Mesenchymal stem cell (in vitro differentiated cells and primary cell): ENCODE data around the gene SLC16A3.
"Not testable (repeated sequence)": the region's sequence is repeated elsewhere in the genome, so short reads cannot be mapped to it uniquely, and the experiment has no call there.

Experiments used
- DNase-seq: peaks from one replicate; pipeline ENCODE4 v3.0.0-alpha.2; 2013
- H2AFZ ChIP-seq: one replicate; pipeline ENCODE4 v1.6.1; 2013; ENCODE audit warnings: low read depth, mild to moderate bottlenecking, control low read depth, inconsistent platforms, low read length, moderate library complexity
- H2AK5ac ChIP-seq: 2 replicates; pipeline ENCODE4 v1.6.1; 2013; ENCODE audit warnings: low read length, moderate library complexity, mild to moderate bottlenecking, inconsistent platforms; ENCODE audit not compliant: severe bottlenecking
- H2BK120ac ChIP-seq: one replicate; pipeline ENCODE4 v1.6.1; 2013; ENCODE audit warnings: low read depth, mild to moderate bottlenecking, inconsistent platforms, low read length, moderate library complexity
- H2BK12ac ChIP-seq, 2 experiments: one replicate each; pipeline ENCODE4 v1.6.1; 2013; ENCODE audit warnings: inconsistent platforms in 2 of 2, low read length in 2 of 2, mild to moderate bottlenecking in 2 of 2, moderate library complexity in 2 of 2, control low read depth in 1 of 2
- H2BK15ac ChIP-seq: one replicate; pipeline ENCODE4 v1.6.1; 2013; ENCODE audit warnings: mild to moderate bottlenecking, low read depth, inconsistent platforms; ENCODE audit not compliant: poor library complexity, severe bottlenecking
- H2BK5ac ChIP-seq: 2 replicates; pipeline ENCODE4 v1.6.1; 2013; ENCODE audit warnings: low read depth, mild to moderate bottlenecking, low read length, control low read depth, inconsistent platforms; ENCODE audit not compliant: poor library complexity, severe bottlenecking
- H3K14ac ChIP-seq, 2 experiments: one replicate each; pipeline ENCODE4 v1.6.1; 2013; ENCODE audit warnings: inconsistent platforms in 2 of 2, low read length in 2 of 2, control low read depth in 1 of 2, mild to moderate bottlenecking in 1 of 2, moderate library complexity in 1 of 2
- H3K18ac ChIP-seq, 2 experiments: one replicate each; pipeline ENCODE4 v1.6.1; 2013; ENCODE audit warnings: inconsistent platforms in 2 of 2, low read length in 2 of 2, control low read depth in 1 of 2, low read depth in 1 of 2, mild to moderate bottlenecking in 1 of 2
- H3K23ac ChIP-seq, 2 experiments: one replicate each; pipeline ENCODE4 v1.6.1; 2013; ENCODE audit warnings: inconsistent platforms in 2 of 2, low read length in 2 of 2, mild to moderate bottlenecking in 2 of 2, moderate library complexity in 2 of 2, control low read depth in 1 of 2
- H3K27ac ChIP-seq: 2 replicates; pipeline ENCODE4 v1.5.1; 2013; ENCODE audit warnings: mild to moderate bottlenecking, moderate library complexity, low read length, control low read depth, inconsistent platforms; ENCODE audit not compliant: poor library complexity, severe bottlenecking
- H3K27me3 ChIP-seq, 2 experiments: 2 replicates each; pipeline versions ENCODE4 v1.6.1 to v1.7.0; 2013; ENCODE audit warnings: low read length in 2 of 2, mild to moderate bottlenecking in 2 of 2, moderate library complexity in 2 of 2, control low read depth in 1 of 2, inconsistent platforms in 1 of 2; ENCODE audit not compliant: control insufficient read depth in 1 of 2, insufficient read depth in 1 of 2
- H3K36me3 ChIP-seq, 2 experiments: 2 replicates each; pipeline versions ENCODE4 v1.6.1 to v1.7.0; 2013; ENCODE audit warnings: low read length in 2 of 2, control low read depth in 1 of 2, inconsistent platforms in 1 of 2, low read depth in 1 of 2, mild to moderate bottlenecking in 1 of 2; ENCODE audit not compliant: insufficient read depth in 2 of 2, control insufficient read depth in 1 of 2
- H3K4ac ChIP-seq, 2 experiments: one replicate each; pipeline ENCODE4 v1.6.1; 2013; ENCODE audit warnings: inconsistent platforms in 2 of 2, low read length in 2 of 2, mild to moderate bottlenecking in 2 of 2, moderate library complexity in 2 of 2, control low read depth in 1 of 2, low read depth in 1 of 2
- H3K4me1 ChIP-seq: 2 replicates; pipeline ENCODE4 v1.6.1; 2013; ENCODE audit warnings: low read depth, low read length, control low read depth; ENCODE audit not compliant: control insufficient read depth, insufficient read depth
- H3K4me2 ChIP-seq: 2 replicates; pipeline ENCODE4 v1.6.1; 2013; ENCODE audit warnings: low read length, mild to moderate bottlenecking, inconsistent platforms; ENCODE audit not compliant: poor library complexity, severe bottlenecking
- H3K4me3 ChIP-seq, 2 experiments: 2 replicates each; pipeline versions ENCODE4 v1.5.1 to v1.7.0; 2013; ENCODE audit warnings: low read length in 2 of 2, mild to moderate bottlenecking in 2 of 2, control low read depth in 1 of 2, low read depth in 1 of 2; ENCODE audit not compliant: insufficient read depth in 1 of 2
- H3K79me1 ChIP-seq: replicated peaks from 2 replicates; pipeline ENCODE4 v1.6.1; 2013; ENCODE audit warnings: mild to moderate bottlenecking, control low read depth, low read length, inconsistent platforms; ENCODE audit not compliant: poor library complexity, severe bottlenecking
- H3K9ac ChIP-seq: 2 replicates; pipeline ENCODE4 v1.7.0; 2013; ENCODE audit warnings: mild to moderate bottlenecking, low read length, moderate library complexity
- H3K9me3 ChIP-seq: 2 replicates; pipeline ENCODE4 v1.7.0; 2013; ENCODE audit warnings: mild to moderate bottlenecking, low read length; ENCODE audit not compliant: control insufficient read depth
- H4K8ac ChIP-seq: one replicate; pipeline ENCODE4 v1.6.1; 2013; ENCODE audit warnings: inconsistent platforms, mild to moderate bottlenecking, low read length, moderate library complexity
- H4K91ac ChIP-seq: one replicate; pipeline ENCODE4 v1.6.1; 2013; ENCODE audit warnings: mild to moderate bottlenecking, low read length, inconsistent platforms
- WGBS: methylation state at CpG from one replicate; pipeline ENCODE4 v1.1.7; 2013; ENCODE audit warnings: mixed read lengths; 5-methylcytosine and 5-hydroxymethylcytosine counted together

SLC16A3 gene

DNA sequence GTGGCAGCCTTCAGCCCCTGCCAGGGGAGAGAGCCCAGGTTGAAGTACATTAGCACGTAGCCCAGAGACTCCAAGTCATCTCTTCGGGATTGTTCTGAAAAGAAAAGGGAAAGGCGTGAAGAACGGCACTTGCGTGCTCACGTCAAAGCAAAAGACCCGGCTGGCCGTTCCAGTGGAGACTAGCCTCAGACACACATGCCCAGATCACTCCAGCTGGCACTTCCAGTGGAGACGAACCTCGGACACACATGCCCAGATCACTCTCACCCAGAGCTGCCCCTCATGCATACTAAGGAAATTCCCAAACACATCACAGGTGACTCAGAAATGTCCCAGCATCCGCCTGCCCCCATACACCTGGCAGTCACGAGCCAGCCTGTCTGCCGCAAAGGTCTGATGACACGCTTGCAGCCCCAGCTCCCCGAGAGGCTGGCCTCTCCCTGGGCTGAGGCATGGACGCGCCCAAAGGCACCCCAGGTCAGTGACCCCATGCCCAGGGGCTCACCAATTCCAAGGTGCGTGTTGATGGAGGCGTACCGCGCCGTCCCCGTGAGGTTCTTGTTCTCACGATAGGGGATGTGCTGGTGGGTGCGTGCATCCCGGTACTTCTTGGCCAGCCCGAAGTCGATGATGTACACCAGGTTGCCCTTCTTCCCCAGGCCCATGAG is 23.8 kb downstream of the SLC16A3 start:
- Histone ChIP-seq H2AFZ (no peak overlapping the region), H3K4me1 (peaks cover 7% of the 10 kb centered on the region), H3K14ac (no peak overlapping the region), H2BK15ac (no peak overlapping the region), H2BK5ac (no peak overlapping the region), H4K91ac (no peak overlapping the region), H3K4me3 (no peak overlapping the region), H3K9ac (no peak overlapping the region), H2AK5ac (no peak overlapping the region), H2BK12ac (no peak overlapping the region), H3K27me3 (no peaks in the 10 kb centered on the region), H3K27ac (no peak overlapping the region), H4K8ac (no peak overlapping the region), H3K23ac (no peak overlapping the region), H3K36me3 (peaks cover 80 to 83% of the 10 kb centered on the region in 2 experiments), H3K18ac (no peak overlapping the region), H3K4me2 (no peak overlapping the region), H3K4ac (no peak overlapping the region), H2BK120ac (no peak overlapping the region), H3K9me3 (no peaks in the 10 kb centered on the region), H3K79me1 (peaks cover 4% of the 10 kb centered on the region)
- DNase-seq, result no peak
- 97% methylated on average over 28 of the region's 28 CpGs for WGBS

DNA sequence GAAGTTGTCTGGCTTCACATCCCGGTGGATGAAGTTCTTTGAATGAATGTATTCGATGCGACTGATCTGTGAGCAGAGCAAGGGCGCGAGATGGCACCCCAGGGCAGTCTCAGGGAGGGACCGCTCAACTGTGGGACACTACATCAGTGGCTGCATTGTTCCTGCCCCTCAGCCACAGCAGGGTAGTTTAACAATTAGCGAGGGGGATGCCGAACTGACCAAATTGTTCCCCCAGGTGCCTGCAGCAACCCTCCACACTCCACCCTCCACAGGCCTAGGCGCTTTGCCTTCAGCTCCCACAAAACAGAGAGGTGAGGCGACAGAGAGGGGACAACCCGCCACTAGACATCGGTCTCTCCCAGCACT is 24.3 kb downstream of the SLC16A3 start:
- no peak overlapping the region for H3K14ac ChIP-seq
- H2BK120ac ChIP-seq, result no peak overlapping the region
- H3K9ac ChIP-seq, result no peak overlapping the region
- H3K9me3 ChIP-seq, result no peaks in the 10 kb centered on the region
- H3K23ac ChIP-seq, result no peak overlapping the region
- H3K27me3 ChIP-seq, result no peaks in the 10 kb centered on the region
- no peak overlapping the region for H4K91ac ChIP-seq
- no peak overlapping the region for H3K4me2 ChIP-seq
- no peak overlapping the region for H2AFZ ChIP-seq
- H3K79me1 ChIP-seq, result peaks cover 4% of the 10 kb centered on the region
- H3K4me3 ChIP-seq, result no peak overlapping the region
- no peak overlapping the region for H2BK15ac ChIP-seq
- H3K36me3 ChIP-seq, result peaks cover 77 to 82% of the 10 kb centered on the region in 2 experiments
- H2BK5ac ChIP-seq, result no peak overlapping the region
- H2BK12ac ChIP-seq, result no peak overlapping the region
- no peak overlapping the region for H3K27ac ChIP-seq
- H2AK5ac ChIP-seq, result no peak overlapping the region
- no peak overlapping the region for H3K18ac ChIP-seq
- 95% methylated on average over 12 of the region's 12 CpGs for WGBS
- H3K4me1 ChIP-seq, result peaks cover 5% of the 10 kb centered on the region
- no peak overlapping the region for H3K4ac ChIP-seq
- no peak for DNase-seq
- H4K8ac ChIP-seq, result no peak overlapping the region

DNA sequence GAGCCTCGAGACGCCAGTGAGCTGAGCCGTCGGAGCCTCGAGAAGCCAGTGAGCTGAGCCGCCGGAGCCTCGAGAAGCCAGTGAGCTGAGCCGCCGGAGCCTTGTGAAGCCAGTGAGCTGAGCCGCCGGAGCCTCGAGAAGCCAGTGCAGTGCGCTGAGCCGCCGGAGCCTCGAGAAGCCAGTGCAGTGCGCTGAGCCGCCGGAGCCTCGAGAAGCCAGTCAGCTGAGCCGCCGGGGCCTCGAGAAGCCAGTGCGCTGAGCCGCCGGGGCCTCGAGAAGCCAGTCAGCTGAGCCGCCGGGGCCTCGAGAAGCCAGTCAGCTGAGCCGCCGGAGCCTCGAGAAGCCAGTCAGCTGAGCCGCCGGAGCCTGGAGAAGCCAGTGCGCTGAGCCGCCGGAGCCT is 25.3 kb downstream of the SLC16A3 start:
- not testable (repeated sequence) for H2AFZ ChIP-seq, H3K14ac ChIP-seq, H3K18ac ChIP-seq, H4K91ac ChIP-seq, H3K27me3 ChIP-seq, H2BK5ac ChIP-seq, H3K27ac ChIP-seq, H3K9ac ChIP-seq, H3K4me2 ChIP-seq, H2BK12ac ChIP-seq, H3K23ac ChIP-seq, H3K4me3 ChIP-seq, H3K9me3 ChIP-seq, H2BK120ac ChIP-seq, DNase-seq, H3K79me1 ChIP-seq, H3K4ac ChIP-seq, H2BK15ac ChIP-seq, H4K8ac ChIP-seq, H3K4me1 ChIP-seq, H2AK5ac ChIP-seq
- peaks cover 72 to 82% of the 10 kb centered on the region in 2 experiments for H3K36me3 ChIP-seq
- 98% methylated on average over 31 of the region's 39 CpGs for WGBS

DNA sequence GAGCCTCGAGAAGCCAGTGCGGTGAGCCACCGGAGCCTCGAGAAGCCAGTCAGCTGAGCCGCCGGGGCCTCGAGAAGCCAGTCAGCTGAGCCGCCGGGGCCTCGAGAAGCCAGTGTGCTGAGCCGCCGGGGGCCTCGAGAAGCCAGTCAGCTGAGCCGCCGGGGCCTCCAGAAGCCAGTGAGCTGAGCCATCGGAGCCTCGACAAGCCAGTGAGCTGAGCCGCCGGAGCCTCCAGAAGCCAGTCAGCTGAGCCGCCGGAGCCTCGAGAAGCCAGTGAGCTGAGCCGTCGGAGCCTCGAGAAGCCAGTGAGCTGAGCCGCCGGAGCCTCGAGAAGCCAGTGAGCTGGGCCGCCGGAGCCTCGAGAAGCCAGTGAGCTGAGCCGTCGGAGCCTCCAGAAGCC is 25.9 kb downstream of the SLC16A3 start:
- not testable (repeated sequence) for H2BK15ac ChIP-seq, H3K4me2 ChIP-seq, H3K27ac ChIP-seq, H2BK120ac ChIP-seq, H3K4me3 ChIP-seq, H3K79me1 ChIP-seq, H2BK5ac ChIP-seq, DNase-seq, H3K27me3 ChIP-seq, H3K4ac ChIP-seq, H3K4me1 ChIP-seq, H3K18ac ChIP-seq, H4K8ac ChIP-seq, H2BK12ac ChIP-seq, H2AK5ac ChIP-seq, H2AFZ ChIP-seq, H3K9me3 ChIP-seq, H3K9ac ChIP-seq, H3K14ac ChIP-seq, H4K91ac ChIP-seq, H3K23ac ChIP-seq
- H3K36me3 ChIP-seq, result peaks cover 71 to 84% of the 10 kb centered on the region in 2 experiments
- WGBS, result 98% methylated on average over 33 of the region's 33 CpGs
